ENCODE measurements around the gene C1orf87.

Gene C1orf87, protein sequence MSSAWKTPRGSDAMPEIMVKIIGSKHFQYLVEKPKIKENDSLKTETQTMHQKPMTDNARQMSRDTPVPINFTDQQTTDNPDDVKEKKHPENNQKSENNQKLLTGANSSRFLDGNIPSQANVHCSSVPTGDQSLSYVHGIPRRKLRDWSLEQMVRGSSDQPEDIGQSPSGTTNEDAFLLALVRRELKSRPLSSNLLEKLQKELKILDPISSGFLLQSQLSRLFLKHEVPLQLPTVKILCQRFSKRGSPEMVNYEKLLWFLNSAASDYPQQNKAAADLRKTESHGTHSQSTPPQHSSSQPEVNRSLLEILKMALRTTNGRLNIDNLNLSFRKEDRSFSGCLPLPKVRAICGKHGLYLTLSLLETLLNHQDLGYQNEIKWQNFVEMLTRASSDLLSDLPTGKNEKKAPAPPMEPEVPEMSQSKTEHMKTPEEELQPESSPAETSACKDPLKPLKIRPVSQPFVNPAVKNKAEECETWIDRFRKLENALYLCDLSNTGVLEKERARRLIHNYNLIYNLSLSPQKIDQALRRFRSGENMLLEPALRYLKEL

DNA sequence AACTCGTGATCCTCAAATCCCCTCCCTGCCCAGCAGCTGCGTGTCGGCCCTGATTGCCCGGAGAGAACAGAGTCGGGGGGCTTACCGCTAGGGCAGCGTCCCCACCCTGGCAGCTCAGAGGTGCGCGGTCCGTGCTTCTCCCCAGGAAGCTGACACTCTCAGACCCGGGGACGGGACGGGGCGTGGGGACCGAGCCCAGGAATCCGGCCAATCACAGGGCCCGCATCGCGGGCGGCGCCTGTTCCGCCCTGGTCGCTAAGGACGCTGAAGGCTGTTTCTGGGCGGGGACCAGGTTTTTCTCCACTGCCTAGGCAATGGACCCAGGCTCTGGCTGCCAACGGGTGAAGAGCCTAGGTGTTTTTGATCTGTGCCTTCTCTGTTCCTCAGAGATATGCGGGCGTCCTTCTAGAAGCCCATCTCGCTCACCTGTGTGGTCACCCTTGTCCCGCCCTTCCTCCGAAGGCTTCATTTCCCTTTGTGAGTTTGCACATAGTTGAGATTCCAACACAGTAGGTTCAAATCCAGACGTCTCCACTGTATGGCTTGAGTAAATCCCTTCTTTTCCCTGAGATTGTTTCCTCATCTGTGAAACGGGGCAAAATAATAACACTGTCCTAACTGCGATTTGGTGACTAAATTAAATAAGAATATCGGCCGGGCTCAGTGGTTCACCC lies at the start of gene C1orf87:
C1orf87 (minus strand) TSS at position 166 of the 674 bp plus-strand sequence. CDS start 1,127 bp downstream, outside the sequence.
- no peak for FAIRE-seq
- TF ChIP-seq POLR2A (IDR thresholded peaks at IDR 0.05; ENCODE audit: low read depth, low read length) = no peak

DNA sequence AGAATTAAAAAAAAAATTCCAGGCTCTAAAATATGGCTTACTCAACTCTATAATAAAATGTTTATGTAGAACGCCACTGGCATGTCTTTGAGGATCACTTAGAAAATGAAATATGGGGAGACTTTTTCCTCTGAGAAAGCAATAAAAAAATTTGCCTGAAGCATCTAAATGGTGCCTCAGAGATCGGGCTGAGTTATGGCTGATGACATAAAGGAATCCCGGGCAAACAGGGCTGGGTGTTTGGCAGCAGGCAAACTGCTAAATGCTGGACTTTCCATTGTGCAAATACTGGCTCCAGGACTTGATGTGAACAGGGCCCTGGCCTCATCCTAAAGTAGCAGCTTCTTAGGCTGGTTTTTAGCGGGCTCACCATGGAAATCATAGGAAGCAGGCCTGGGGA lies 44.5 kb upstream of the C1orf87 start:
- DNase-seq (ENCODE audit: insufficient read length, low spot score) = no peak
- no peak for FAIRE-seq

More for the DNA sequence above, at the start of gene C1orf87:
- DNase-seq (ENCODE audit: insufficient read length, low spot score) = no peak

DNA sequence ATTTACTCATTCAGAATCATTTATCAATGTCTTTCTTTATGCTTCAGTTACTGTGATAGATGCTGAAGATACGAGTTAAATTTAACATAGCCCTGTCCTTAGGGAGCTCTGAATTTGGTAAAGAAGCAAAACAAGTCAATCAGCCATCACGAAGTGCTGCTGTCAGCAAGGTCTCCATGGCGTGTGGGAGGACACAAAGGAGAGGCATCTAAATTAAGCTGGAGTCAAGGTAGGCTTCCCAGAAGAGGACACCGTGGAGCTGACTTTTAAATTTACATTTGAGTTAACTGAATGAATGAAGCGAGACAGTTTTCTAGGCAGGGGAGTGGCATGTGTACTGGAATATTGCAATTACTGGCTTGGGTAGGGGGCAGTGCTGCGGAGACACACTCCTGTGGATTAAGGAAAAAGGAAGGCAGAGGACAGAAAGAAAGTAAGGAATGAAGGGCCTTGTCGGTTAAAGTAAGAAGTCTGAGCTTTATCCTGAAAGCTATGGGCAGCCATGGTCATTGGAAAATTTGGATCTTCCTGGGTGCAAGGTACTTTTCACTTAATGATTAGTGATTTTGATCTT lies 41.3 kb upstream of the C1orf87 start:
- TF ChIP-seq POLR2A (IDR thresholded peaks at IDR 0.05; ENCODE audit: low read depth, low read length) = no peak
- FAIRE-seq = no peak
- DNase-seq (ENCODE audit: insufficient read length, low spot score) = no peak

More for the DNA sequence above, 44.5 kb upstream of the C1orf87 start:
- no peak for TF ChIP-seq POLR2A (IDR thresholded peaks at IDR 0.05; ENCODE audit: low read depth, low read length)

DNA sequence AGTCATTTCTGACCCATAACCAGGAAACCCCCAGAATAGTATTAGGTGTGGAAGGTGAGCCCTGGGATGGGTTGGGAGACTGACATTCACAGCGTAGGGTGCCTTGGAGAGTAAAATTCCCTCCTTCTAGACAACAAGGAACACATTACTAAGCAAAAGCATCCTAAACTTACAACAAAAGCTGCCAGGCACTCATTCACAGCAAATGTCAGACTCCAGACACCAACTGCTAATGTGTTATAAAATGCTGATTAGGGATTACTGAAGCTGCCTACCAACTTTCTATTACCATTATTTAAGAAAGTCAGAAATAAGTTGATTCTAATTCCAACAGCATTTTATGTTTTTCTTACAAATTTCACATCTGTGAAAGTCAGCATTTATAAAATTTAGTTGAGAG lies 40.0 kb upstream of the C1orf87 start:
- DNase-seq (ENCODE audit: insufficient read length, low spot score) (no peak), FAIRE-seq (no peak)
- no peak for TF ChIP-seq POLR2A (IDR thresholded peaks at IDR 0.05; ENCODE audit: low read depth, low read length)

DNA sequence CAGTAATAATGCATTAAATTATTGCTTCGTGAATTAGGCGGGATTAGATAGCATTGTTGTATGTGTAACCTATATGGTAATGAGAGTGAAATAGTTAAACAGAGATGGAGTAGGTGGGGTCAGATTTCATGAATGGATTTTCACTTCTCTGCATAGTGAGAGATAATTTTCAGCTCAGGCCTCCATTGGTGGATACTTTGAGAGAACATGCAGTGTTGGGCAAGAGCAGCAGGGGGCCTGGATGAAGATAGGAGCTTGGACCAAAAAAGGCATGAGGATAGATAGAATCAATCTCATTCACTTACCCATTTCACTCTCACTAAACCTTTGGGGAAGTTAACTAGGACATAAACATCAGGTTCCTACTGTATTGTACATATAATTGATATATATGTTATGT lies 39.5 kb upstream of the C1orf87 start:
- no peak for DNase-seq (ENCODE audit: insufficient read length, low spot score)
- FAIRE-seq = no peak
- no peak for TF ChIP-seq POLR2A (IDR thresholded peaks at IDR 0.05; ENCODE audit: low read depth, low read length)

DNA sequence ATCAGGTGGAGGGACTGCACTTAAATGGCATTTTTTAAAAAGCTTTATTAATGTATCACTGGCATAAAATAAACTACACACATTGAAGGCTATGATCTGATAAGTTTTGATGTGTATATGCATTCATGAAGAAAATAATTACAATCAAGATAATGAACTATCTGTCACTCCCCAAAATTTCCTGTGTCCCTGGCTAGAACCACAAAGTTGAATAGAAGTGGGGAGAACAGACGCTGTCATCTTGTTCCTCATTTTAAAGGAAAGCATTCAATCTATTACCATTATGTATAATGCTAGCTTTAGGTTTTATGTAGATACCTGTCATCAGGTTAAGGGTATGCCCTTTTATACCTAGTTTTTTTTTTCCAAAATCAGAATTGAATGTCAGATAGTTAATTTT lies 38.1 kb upstream of the C1orf87 start:
- FAIRE-seq (no peak), DNase-seq (ENCODE audit: insufficient read length, low spot score) (no peak)
- TF ChIP-seq POLR2A (IDR thresholded peaks at IDR 0.05; ENCODE audit: low read depth, low read length) = no peak

DNA sequence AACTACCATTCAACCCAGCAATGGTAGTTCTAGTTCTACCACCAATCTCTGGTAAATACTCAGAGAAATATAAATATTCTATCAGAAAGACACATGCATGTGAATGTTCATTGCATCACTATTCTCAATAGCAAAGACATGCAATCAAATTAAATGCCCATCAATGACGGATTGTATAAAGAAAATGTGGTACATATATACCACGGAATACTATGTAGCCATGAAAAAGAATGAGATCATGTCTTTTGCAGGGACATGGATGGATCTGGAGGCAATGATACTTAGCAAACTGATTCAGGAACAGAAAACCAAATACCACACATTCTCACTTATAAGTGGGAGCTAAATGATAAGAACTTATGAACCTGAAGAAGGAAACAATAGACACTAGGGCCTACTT lies 37.5 kb upstream of the C1orf87 start:
- no peak for DNase-seq (ENCODE audit: insufficient read length, low spot score)
- no peak for TF ChIP-seq POLR2A (IDR thresholded peaks at IDR 0.05; ENCODE audit: low read depth, low read length)
- FAIRE-seq = no peak

DNA sequence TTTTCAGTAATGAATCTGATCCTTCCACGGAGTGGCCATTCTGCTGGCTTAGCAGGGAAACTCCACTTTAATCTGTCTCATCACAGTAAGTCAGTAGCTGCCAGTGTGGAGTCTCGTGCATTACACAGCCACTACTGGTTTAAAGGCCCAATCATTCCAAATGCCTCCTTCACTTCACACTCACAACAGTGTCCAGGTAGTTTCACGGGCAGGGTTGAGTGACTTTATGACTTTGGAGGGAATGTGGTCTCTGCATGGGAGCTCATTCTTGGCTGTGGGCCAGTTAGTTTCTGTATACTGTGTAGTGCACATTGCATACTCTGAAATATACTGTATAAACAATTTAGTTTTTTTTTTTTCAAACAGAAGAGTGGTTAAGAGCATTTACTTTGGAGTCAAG lies 34.6 kb upstream of the C1orf87 start:
- no peak for TF ChIP-seq POLR2A (IDR thresholded peaks at IDR 0.05; ENCODE audit: low read depth, low read length)
- no peak for FAIRE-seq
- DNase-seq (ENCODE audit: insufficient read length, low spot score) = no peak

DNA sequence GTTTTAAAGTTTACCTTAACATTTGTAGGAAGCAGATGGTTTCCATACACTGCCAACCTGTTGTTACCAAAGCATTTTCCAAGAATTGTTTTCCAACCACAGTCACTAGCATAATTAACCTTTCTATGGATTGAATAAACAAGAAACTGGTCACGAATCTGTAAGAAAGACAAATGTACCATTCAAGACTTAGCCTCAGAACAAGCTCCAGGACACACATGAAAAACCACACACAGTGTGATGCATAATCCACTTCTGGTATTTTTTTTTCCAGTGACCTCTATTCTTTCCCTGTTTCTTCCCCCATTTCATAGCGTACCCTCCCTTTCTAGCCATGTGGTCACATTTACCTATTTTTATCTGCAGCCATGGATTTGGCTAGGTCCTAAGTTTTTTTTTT lies 29.6 kb upstream of the C1orf87 start:
- no peak for FAIRE-seq
- TF ChIP-seq POLR2A (IDR thresholded peaks at IDR 0.05; ENCODE audit: low read depth, low read length) = no peak
- no peak for DNase-seq (ENCODE audit: insufficient read length, low spot score)

DNA sequence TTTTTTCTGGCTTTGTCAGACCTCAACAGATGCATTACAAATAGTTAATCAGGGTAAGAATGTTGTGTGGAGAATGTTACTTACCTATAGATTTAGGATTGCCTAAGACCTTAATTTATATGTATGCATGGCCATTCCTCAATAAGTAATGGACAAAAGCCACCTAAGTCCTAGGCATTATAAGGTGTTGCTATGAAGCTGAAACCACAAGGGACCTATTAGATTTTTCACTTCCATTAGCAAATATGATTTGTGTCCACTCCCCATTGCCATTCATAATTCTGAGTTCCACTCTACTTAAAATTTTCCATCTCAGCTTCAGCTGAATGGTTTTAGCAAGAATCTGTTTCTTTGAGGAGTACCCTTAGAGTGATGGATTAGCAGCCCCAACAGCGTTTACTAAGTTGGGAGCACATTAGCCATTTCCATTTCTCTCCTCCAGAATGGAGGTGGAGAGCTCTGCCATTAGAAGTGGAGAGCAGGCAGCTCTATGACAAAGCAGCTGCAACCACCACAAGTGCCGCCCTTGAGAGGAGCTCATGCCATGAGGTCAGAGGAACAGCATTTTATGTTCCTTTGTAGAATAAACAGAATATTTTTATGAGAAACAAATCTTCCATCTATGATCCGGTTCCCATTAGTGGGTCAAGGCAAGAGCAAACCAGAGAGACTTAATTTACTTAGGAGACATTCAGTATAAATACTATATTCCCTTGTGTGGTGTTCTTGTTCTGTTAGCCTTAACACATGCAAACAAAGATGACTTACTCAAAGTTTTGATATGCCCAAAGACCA lies 28.9 kb upstream of the C1orf87 start:
- FAIRE-seq = no peak
- DNase-seq (ENCODE audit: insufficient read length, low spot score) = no peak
- TF ChIP-seq POLR2A (IDR thresholded peaks at IDR 0.05; ENCODE audit: low read depth, low read length) = no peak

DNA sequence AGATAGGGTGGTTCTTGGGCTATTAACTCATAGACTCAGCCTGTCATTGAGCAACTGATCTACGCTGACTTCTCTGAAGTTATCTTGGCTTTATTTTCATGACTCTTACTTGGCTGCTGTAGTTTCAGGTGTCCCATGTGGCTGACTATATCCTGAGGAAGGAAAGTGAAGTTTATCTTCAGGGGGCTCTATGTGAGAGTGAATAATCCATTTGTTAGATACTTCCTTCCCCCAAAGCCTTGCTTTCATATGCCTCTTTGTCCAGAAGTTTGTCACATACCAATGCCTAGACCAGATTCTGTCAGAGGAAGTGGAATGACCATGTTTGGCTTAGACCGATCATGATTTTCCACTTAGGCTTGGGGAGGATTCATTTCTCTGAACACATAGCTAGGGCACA lies 27.9 kb upstream of the C1orf87 start:
- no peak for TF ChIP-seq POLR2A (IDR thresholded peaks at IDR 0.05; ENCODE audit: low read depth, low read length)
- no peak for DNase-seq (ENCODE audit: insufficient read length, low spot score)
- FAIRE-seq = no peak

DNA sequence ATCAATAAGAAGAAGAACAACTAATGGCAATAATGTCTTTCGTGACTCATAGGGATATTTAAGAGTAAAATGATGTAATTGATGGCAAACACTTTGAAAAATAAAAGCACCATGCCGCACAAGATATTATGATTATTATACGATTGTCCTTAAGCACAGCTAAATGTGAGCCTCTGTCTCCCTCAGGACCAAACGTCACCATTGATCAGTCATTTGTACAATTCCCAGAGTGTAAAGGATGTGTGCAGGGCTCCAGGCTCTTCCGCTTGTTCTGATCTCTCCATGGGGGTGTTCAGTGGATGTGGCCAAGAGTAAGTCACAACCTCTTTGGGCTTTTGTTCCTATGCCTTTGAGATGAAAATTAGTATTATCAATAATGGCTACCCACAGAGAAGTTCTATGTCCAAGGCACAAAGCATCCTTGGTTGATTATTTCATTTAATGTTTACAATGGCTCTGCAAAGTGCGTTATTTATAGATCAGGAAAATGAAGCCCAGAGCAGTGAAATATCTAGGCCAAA lies 17.7 kb upstream of the C1orf87 start:
- no peak for DNase-seq (ENCODE audit: insufficient read length, low spot score)
- no peak for FAIRE-seq
- TF ChIP-seq POLR2A (IDR thresholded peaks at IDR 0.05; ENCODE audit: low read depth, low read length) = no peak

DNA sequence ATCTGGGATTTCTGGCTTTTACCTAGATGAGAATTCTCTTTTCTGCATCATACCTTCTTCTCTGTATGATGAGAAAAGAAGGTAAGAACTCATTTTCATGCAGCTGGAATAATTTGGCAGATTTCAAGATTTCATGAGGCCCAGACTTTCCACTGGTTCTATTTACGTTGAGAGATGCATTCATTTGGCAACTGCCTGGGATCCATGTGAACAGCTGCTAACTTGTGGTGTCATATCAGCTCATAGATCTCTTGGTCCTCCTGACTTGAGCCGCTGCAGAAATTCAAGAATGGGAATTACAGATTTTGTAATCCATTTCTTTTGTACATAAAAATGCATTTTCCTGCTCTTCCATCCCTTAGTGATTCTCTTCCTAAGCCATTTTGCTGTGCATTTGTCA lies 17.1 kb upstream of the C1orf87 start:
- TF ChIP-seq POLR2A (IDR thresholded peaks at IDR 0.05; ENCODE audit: low read depth, low read length) = no peak
- DNase-seq (ENCODE audit: insufficient read length, low spot score) (no peak), FAIRE-seq (no peak)

Measured in H54 (cell line).